Measurements from ENCODE around the gene KRTAP12-4.
"Not testable (repeated sequence)": the region's sequence is repeated elsewhere in the genome, so short reads cannot be mapped to it uniquely, and the experiment has no call there.

The KRTAP12-4 gene

GRCh38 chr21:44612669-44613229, 41.7 kb downstream of the KRTAP12-4 start:
- Histone ChIP-seq H3K36me3 (replicated peaks; ENCODE audit: low read depth, low read length) (no peaks in the 10 kb centered on the region), H3K4me3 (ENCODE audit: low read length) (no peak overlapping the region)
- TF ChIP-seq EZH2phosphoT487 (IDR thresholded peaks at IDR 0.05; ENCODE audit: low read depth): no peak
- TF ChIP-seq CTCF (IDR thresholded peaks at IDR 0.05; ENCODE audit: low read depth, low read length): no peak

GRCh38 chr21:44612029-44612486, 42.4 kb downstream of the KRTAP12-4 start, which contains the start of gene KRTAP10-8:
Gene KRTAP10-8 (plus strand): TSS chr21:44612079. CDS start chr21:44612101, 22 bp downstream.
- no peak within 1 kb of the TSS for H3K4me3 ChIP-seq (ENCODE audit: low read length)
- H4K20me1 ChIP-seq (ENCODE audit: insufficient read depth, low read length): no peaks in the 10 kb centered on the region
- no peaks in the 10 kb centered on the region for H3K79me2 ChIP-seq (ENCODE audit: low read length)
- H3K4me2 ChIP-seq (ENCODE audit: low read length): no peak within 1 kb of the TSS
- no peaks in the 10 kb centered on the region for H3K36me3 ChIP-seq (replicated peaks; ENCODE audit: low read depth, low read length)
- no peak within 1 kb of the TSS for H3K9ac ChIP-seq (ENCODE audit: low read length)
- no peak within 1 kb of the TSS for H2AFZ ChIP-seq (ENCODE audit: low read depth, low read length)
- H3K9me3 ChIP-seq (ENCODE audit: insufficient read depth, low read length): no peaks in the 10 kb centered on the region
- no peaks in the 10 kb centered on the region for H3K4me1 ChIP-seq (ENCODE audit: low read length)
- H3K27ac ChIP-seq (ENCODE audit: low read length): no peak within 1 kb of the TSS
- TF ChIP-seq EZH2phosphoT487 (IDR thresholded peaks at IDR 0.05; ENCODE audit: low read depth) (no peak), CTCF (IDR thresholded peaks at IDR 0.05; ENCODE audit: low read depth, low read length) (no peak)
- H3K27me3 ChIP-seq (ENCODE audit: low read depth, low read length): no peaks in the 10 kb centered on the region

More at GRCh38 chr21:44612669-44613229, 41.7 kb downstream of the KRTAP12-4 start:
- Histone ChIP-seq H4K20me1 (ENCODE audit: insufficient read depth, low read length) (no peaks in the 10 kb centered on the region), H3K27me3 (ENCODE audit: low read depth, low read length) (no peaks in the 10 kb centered on the region), H2AFZ (ENCODE audit: low read depth, low read length) (no peak overlapping the region), H3K4me1 (ENCODE audit: low read length) (no peaks in the 10 kb centered on the region), H3K4me2 (ENCODE audit: low read length) (no peak overlapping the region), H3K9ac (ENCODE audit: low read length) (no peak overlapping the region), H3K79me2 (ENCODE audit: low read length) (no peaks in the 10 kb centered on the region), H3K27ac (ENCODE audit: low read length) (no peak overlapping the region), H3K9me3 (ENCODE audit: insufficient read depth, low read length) (no peaks in the 10 kb centered on the region)

GRCh38 chr21:44611551-44611950, 42.9 kb downstream of the KRTAP12-4 start:
- Histone ChIP-seq H3K27me3 (ENCODE audit: low read depth, low read length) (no peaks in the 10 kb centered on the region; the same call in 1 of the 2 replicates), H3K9me3 (ENCODE audit: insufficient read depth, low read length) (no peaks in the 10 kb centered on the region), H3K4me2 (ENCODE audit: low read length) (no peak overlapping the region), H4K20me1 (ENCODE audit: insufficient read depth, low read length) (no peaks in the 10 kb centered on the region), H3K79me2 (ENCODE audit: low read length) (no peaks in the 10 kb centered on the region), H3K27ac (ENCODE audit: low read length) (no peak overlapping the region), H2AFZ (ENCODE audit: low read depth, low read length) (no peak overlapping the region), H3K4me1 (ENCODE audit: low read length) (no peaks in the 10 kb centered on the region), H3K9ac (ENCODE audit: low read length) (no peak overlapping the region), H3K36me3 (replicated peaks; ENCODE audit: low read depth, low read length) (no peaks in the 10 kb centered on the region), H3K4me3 (ENCODE audit: low read length) (no peak overlapping the region)
- no peak for TF ChIP-seq EZH2phosphoT487 (IDR thresholded peaks at IDR 0.05; ENCODE audit: low read depth)
- no peak for TF ChIP-seq CTCF (IDR thresholded peaks at IDR 0.05; ENCODE audit: low read depth, low read length)

- not testable (repeated sequence) for H3K79me2 ChIP-seq (ENCODE audit: low read length); H3K27me3 ChIP-seq (ENCODE audit: low read depth, low read length); H3K9ac ChIP-seq (ENCODE audit: low read length); H3K36me3 ChIP-seq (replicated peaks; ENCODE audit: low read depth, low read length); H2AFZ ChIP-seq (ENCODE audit: low read depth, low read length); H4K20me1 ChIP-seq (ENCODE audit: insufficient read depth, low read length); H3K9me3 ChIP-seq (ENCODE audit: insufficient read depth, low read length); H3K4me2 ChIP-seq (ENCODE audit: low read length); H3K4me3 ChIP-seq (ENCODE audit: low read length); H3K27ac ChIP-seq (ENCODE audit: low read length); H3K4me1 ChIP-seq (ENCODE audit: low read length)
These were observed 44.2 kb downstream of the KRTAP12-4 start for GRCh38 chr21:44610157-44610843.

All from OCI-LY3 (cell line).